Measurements from ENCODE around the gene GREB1L. TPM values are rescaled to one million over a fixed set of nuclear protein-coding genes. Genes with fewer than 3 reads are reported as not detected.
A peak's percentile ranks its signal among the peaks of the same experiment; 100 is the strongest.

The GREB1L gene
- total RNA-seq, 1 donor from 2014 or later: 7.2 TPM

GRCh38 chr18:21502661-21503060, 260.6 kb downstream of the GREB1L start:
- intact Hi-C loops (cut with micrococcal nuclease): no loop called here

DNA sequence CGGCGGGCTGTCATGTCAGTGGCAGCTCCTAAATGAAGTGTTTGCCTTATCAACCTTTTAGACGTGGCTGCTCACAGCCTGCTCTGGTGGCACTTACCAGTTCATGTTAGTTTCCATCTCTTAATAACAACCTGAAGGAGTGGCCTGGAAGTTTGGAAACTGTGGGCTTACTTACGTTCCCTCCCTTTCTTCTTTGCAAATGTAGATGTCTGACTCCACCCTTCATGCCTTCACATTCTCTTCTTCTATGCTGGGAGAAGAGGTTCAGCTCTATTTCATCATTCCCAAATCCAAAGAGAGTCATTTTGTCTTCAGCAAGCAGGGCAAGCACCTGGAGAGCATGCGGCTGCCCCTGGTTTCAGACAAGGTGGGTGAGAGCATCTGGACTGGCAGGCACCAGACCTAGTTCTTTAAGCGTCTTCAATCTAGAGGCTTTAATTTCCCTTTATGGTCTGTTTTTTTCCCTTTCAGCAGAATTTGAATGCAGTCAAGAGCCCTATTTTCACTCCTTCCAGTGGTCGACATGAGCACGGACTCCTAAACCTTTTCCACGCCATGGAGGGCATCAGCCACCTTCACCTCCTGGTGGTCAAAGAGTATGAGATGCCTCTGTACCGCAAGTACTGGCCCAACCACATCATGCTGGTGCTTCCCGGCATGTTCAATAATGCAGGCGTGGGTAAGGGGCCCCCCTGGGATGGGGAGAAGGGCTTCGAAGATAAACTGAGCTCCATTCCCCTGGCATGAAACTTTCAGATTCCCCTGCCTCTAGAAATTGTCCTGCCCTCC, 266.1 kb downstream of the GREB1L start:
- DNase-seq (no peak), ATAC-seq (no peak)
- intact Hi-C loops (cut with micrococcal nuclease): no loop called here

More at GRCh38 chr18:21502661-21503060, 260.6 kb downstream of the GREB1L start:
- ATAC-seq: no peak
- no peak for DNase-seq

DNA sequence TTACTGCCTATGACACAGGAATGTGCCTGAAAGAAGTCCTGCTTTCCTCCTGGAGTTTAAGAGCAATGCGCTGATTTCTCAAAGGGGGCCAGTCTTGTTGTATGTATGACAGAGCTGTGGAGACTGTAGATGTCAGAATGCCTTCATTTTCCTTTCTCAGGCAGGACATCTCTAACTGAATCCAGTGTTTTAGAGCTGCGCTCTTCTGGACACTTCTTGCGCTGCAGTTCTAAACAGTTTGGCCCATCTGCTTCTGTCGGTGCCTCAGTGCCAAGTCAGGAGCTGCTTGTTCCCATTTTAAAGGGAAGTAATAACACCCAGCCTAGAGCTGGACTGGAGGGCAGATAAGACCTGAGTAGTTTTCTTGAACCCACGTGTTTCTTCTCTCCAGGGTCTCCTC, 267.0 kb downstream of the GREB1L start:
- intact Hi-C loops (cut with micrococcal nuclease): no loop called here
- no peak for ATAC-seq

GRCh38 chr18:21513292-21513691, 271.3 kb downstream of the GREB1L start:
- intact Hi-C loops (cut with micrococcal nuclease): no loop called here
- DNase-seq: no peak
- ATAC-seq: no peak

More for the DNA sequence above, 267.0 kb downstream of the GREB1L start:
- no peak for DNase-seq

GRCh38 chr18:21513741-21514140, 271.7 kb downstream of the GREB1L start:
- DNase-seq (no peak), ATAC-seq (no peak)
- intact Hi-C loops (cut with micrococcal nuclease): no loop called here

- no peak for ATAC-seq
- intact Hi-C loops (cut with micrococcal nuclease): no loop called here
- no peak for DNase-seq
These were observed 280.5 kb downstream of the GREB1L start for GRCh38 chr18:21522530-21522929.

- intact Hi-C loops (cut with micrococcal nuclease): no loop called here
- ATAC-seq (no peak), DNase-seq (no peak)
These were observed 283.9 kb downstream of the GREB1L start for GRCh38 chr18:21525916-21526315.

DNA sequence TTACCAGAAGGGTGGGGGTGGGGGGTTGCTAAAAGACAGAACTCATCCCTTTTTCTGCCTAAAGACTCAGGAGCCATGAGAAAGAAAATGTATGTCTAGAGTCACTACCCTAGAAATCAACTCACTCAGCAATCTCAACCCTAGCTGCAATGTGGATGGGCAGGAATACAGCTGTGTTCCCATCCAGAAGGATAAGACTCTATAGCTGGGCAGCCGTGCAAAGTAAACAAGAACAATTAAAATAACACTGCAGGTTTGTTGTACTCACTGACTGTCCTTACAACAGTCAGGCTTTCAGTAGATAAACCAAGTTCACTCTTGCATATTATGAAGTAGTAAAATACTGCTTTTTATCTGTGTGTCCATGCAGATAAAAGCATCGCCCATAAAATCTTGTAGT, 284.4 kb downstream of the GREB1L start:
- no peak for DNase-seq
- intact Hi-C loops (cut with micrococcal nuclease): no loop called here
- ATAC-seq: peak; percentile 59

- ATAC-seq: no peak
- DNase-seq: no peak
- intact Hi-C loops (cut with micrococcal nuclease): no loop called here
These were observed 292.3 kb downstream of the GREB1L start for GRCh38 chr18:21534327-21534726.

DNA sequence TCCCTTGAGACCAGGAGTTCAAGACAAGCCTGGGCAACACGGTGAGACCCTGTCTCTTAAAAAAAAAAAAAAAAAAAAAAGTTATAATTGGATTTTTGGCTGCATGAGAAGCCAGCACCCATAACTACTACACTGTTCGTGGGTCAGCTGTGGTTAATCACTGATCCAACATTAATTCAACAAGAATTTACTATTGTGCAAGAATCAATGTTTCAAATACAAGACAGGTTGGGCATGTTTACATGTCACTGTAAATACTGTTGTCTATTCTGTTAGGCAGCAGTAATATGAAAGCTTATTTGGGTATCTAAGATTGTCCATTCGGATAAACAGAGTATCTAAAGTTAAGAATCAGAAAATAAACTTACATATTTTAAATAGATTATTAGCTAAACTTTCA, 296.2 kb downstream of the GREB1L start:
- intact Hi-C loops (cut with micrococcal nuclease): no loop called here
- DNase-seq (no peak), ATAC-seq (no peak)

GRCh38 chr18:21546423-21546822, 304.4 kb downstream of the GREB1L start:
- ATAC-seq (no peak), DNase-seq (no peak)
- intact Hi-C loops (cut with micrococcal nuclease): no loop called here

GRCh38 chr18:21548647-21549046, 306.6 kb downstream of the GREB1L start:
- DNase-seq: no peak
- intact Hi-C loops (cut with micrococcal nuclease): no loop called here
- ATAC-seq: no peak

- no peak for DNase-seq
- intact Hi-C loops (cut with micrococcal nuclease): no loop called here
- no peak for ATAC-seq
These were observed 308.5 kb downstream of the GREB1L start for GRCh38 chr18:21550510-21550970.

- intact Hi-C loops (cut with micrococcal nuclease): no loop called here
- ATAC-seq: peak; percentile 27
These were observed 315.7 kb downstream of the GREB1L start for GRCh38 chr18:21557607-21558253.

DNA sequence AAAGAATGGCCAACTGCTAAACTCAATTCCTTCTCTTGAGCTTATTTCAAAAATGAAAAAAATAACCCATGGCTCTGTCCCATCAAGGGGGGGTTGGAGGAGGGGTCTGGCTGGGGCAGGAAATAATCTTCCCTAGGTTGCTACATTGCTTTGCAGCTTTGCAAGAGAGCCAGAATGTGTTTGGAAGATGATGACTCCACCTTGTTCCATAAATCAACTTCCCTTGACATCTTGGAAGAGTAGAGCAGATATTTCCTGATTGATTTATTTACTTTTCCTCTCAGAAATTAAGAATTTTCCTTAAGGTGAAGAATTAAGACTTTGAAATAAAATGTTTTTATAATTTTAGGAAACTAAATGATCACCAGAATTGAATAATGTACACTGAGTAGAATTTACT, 317.2 kb downstream of the GREB1L start:
- no peak for DNase-seq
- intact Hi-C loops (cut with micrococcal nuclease): no loop called here
- no peak for ATAC-seq

More at GRCh38 chr18:21557607-21558253, 315.7 kb downstream of the GREB1L start:
- no peak for DNase-seq

DNA sequence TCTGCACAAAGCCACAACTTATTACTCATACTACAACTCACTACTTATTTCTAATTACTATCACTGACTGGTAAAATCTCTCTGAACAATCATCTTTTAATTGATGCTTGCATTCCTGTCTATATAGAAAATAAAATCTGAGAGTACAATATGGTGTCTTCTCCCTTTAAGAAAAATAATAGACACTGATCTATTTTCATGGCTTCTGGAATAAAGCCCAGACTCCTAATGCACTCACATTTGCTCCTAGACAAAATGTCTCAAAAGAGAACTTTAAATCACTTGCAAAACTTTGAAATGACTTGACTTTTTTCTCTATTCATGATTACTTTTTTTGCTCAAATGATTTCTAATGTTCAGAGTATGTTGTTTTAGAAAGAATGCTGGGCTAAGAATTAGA, 329.7 kb downstream of the GREB1L start:
- no peak for DNase-seq
- intact Hi-C loops (cut with micrococcal nuclease): no loop called here
- ATAC-seq: no peak

Other genes starting within 250 kb of the GREB1L start
- 34.7 TPM for gene ROCK1, start 130.4 kb upstream of the GREB1L start, total RNA-seq